Measurements from ENCODE around the gene PRR15.

The PRR15 gene

DNA sequence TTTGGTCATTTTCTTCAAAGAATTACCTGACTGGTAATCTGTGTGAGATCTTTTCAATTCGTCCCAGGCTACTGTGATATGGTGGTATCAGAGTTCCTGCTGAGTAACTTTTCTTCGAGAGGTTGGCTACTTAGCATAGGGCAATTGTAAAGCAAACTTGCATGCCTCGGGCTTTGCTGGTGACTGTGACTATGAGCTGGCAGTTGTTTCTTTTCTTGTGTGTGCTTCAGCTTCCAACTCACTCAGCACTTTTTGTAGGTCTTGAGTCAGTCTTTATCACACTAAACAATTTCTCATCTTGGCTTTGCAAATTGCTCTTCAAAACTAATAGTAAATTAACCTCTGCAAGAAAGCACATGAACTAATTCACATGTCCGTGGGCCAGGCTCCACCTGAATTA, 44.3 kb downstream of the PRR15 start:
- no peak overlapping the region for H3K4me3 ChIP-seq (ENCODE audit: low read depth, low read length)
- TF ChIP-seq, protein P1, sequence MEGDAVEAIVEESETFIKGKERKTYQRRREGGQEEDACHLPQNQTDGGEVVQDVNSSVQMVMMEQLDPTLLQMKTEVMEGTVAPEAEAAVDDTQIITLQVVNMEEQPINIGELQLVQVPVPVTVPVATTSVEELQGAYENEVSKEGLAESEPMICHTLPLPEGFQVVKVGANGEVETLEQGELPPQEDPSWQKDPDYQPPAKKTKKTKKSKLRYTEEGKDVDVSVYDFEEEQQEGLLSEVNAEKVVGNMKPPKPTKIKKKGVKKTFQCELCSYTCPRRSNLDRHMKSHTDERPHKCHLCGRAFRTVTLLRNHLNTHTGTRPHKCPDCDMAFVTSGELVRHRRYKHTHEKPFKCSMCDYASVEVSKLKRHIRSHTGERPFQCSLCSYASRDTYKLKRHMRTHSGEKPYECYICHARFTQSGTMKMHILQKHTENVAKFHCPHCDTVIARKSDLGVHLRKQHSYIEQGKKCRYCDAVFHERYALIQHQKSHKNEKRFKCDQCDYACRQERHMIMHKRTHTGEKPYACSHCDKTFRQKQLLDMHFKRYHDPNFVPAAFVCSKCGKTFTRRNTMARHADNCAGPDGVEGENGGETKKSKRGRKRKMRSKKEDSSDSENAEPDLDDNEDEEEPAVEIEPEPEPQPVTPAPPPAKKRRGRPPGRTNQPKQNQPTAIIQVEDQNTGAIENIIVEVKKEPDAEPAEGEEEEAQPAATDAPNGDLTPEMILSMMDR (IDR thresholded peaks at IDR 0.05; ENCODE audit: borderline replicate concordance, insufficient read depth, low read depth, low read length): no peak

DNA sequence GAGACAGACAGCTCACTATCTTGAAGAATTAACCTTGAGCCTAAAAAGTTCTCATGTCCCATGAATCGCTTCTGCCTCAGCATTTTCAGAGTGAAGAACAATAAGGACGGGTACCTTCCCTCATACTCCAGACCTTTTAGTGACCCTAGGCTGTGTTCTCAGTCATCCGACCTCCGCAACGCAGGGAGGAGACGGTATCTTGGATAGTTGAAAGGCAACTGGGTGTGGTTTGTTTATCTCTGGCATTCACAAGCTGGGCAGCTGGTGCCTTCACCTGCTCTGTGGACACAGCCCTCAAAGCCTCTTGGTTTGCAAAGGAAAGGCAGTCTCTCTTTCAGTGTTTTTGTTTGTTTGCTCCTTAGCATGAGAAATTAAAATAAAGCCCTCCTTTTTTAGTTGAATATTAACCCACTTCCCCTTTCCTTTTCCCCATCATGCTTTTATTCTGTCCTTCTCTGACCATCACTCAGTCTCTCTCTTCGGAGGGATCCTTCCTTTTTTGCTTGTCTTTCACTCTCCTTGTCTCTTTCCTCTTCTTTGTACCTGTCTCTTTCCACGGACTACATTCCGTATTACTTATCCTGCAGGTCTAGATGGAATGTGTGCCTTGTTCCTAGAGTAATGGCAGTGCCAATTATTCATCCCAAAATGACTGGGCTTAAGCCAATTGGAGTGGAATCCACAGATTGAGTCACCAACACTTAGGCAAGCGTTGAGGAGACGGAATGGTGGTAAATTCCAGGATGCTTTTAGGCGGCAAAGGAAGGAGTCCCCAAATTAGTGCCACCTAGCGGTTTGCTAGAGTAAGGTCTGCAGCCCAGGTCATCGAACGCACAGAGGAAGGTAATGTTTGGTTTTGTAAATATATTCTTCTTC, 45.8 kb downstream of the PRR15 start:
- TF ChIP-seq, protein P1 (IDR thresholded peaks at IDR 0.05; ENCODE audit: borderline replicate concordance, insufficient read depth, low read depth, low read length): peak; percentile 76
- H3K4me3 ChIP-seq (ENCODE audit: low read depth, low read length): no peak overlapping the region

DNA sequence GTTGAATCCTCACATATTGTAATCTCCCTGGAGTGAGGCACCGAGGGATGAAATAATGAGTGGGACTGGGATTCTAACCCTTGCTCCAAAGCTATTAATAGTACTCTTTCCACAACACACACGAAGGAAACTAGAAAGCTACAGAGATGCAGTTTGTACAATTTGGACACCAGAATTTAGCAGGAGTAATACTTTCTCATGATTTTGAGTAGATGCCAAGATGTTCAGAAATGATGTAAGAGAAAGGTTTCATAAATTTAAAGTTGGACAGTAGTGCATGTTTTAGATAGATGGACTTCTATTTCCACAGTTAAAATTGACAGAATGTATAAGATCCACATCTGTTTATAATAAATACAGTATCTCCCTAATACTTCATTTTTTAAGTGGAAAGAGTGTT, 46.5 kb downstream of the PRR15 start:
- no peak overlapping the region for H3K4me3 ChIP-seq (ENCODE audit: low read depth, low read length)
- TF ChIP-seq, protein P1 (IDR thresholded peaks at IDR 0.05; ENCODE audit: borderline replicate concordance, insufficient read depth, low read depth, low read length): no peak

DNA sequence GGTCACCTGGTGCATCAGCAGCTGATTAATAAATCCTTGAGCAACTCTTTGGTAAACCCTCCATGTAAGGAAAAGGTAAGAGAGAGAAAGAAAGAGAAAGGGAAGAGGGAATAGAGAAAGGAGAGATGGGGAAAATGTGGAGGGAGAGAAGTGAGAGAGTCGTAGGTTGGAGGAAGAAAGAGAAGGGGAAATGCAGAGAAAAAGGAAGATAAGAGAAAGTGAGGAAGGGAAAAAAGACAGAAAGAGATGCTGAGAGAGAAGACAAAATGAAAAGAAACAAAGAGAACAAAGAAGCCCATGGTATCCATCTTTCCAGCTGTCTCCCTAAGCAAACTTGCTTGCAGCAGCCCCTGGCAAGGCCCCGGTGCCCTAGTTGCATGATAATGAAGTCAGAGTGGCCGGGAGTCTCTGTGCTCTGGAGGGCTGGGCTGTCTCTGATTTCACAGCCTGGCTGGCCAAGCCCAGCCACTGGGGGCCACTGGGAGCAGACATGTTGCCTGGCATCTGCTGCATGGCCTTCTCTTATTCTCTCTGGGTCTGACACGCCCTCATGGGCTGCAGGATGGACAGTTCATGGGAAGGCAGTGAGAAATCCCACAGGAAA, 48.4 kb downstream of the PRR15 start:
- H3K4me3 ChIP-seq (ENCODE audit: low read depth, low read length): no peak overlapping the region
- TF ChIP-seq, protein P1 (IDR thresholded peaks at IDR 0.05; ENCODE audit: borderline replicate concordance, insufficient read depth, low read depth, low read length): no peak

DNA sequence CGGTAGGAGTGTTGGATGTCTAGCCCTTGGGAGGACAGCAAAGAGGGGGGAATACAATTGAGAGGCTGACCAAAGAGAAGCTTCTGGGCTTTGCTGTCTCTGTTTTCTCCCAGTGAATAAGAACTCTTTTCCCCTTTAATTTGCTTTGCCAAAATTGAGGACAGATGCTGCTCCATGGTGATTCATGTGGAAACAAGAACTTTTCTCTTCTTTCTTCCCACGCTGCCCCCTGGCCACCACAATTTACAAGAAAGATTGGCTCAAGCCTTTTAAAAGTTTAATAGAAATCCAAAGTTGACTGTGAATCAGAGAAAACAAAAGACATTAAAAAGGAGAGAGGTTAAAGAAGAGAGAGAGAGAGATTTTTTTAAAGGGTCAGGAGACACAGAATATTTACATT, 49.0 kb downstream of the PRR15 start:
- TF ChIP-seq, protein P1 (IDR thresholded peaks at IDR 0.05; ENCODE audit: borderline replicate concordance, insufficient read depth, low read depth, low read length): no peak
- no peak overlapping the region for H3K4me3 ChIP-seq (ENCODE audit: low read depth, low read length)

DNA sequence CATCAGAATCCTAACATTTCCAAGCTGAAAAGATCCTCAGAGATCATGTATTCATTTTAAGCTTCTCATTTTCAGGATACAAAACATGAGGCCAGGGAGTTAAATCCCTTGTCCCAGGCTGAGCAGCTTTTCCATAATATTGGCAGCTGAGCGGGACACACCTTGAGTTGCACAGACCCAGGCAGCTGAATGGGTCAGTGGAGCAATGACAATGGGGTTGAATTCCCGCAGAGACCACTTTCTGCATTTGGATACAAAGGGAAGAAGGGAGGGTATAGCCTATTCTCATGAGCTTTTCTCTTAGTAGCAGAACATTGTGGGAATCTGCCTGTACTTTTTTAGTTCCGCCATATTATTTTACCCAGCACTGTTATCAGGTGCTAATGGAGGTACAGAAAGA, 49.5 kb downstream of the PRR15 start:
- no peak overlapping the region for H3K4me3 ChIP-seq (ENCODE audit: low read depth, low read length)
- TF ChIP-seq, protein P1 (IDR thresholded peaks at IDR 0.05; ENCODE audit: borderline replicate concordance, insufficient read depth, low read depth, low read length): no peak

DNA sequence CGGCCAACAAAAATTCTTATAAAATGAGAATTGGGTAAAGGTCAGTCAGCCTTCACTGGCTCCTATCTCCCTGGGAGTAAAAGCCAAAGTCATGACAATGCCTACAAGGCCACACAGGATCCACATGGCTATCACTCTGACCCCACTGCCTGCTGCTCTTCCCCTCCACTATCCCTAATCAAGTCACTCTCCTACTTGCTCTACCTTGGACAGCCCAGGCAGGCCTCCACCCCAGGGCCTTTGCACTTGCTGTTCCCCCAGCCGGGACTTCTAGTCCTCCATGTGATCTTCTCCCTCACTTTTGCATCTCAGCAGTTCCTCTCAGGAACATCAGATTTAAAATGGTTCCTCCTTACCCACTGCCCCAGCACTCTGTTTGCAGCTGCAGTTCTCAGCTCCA, 50.6 kb downstream of the PRR15 start:
- no peak overlapping the region for H3K4me3 ChIP-seq (ENCODE audit: low read depth, low read length)
- TF ChIP-seq, protein P1 (IDR thresholded peaks at IDR 0.05; ENCODE audit: borderline replicate concordance, insufficient read depth, low read depth, low read length): no peak

All from GM12875 (cell line).